Measurements from ENCODE around the gene USP21. TPM values are rescaled to one million over a fixed set of nuclear protein-coding genes. Genes with fewer than 3 reads are reported as not detected.

Gene USP21
- total and polyA plus RNA-seq, 3 experiments from 2014 or later, result 26.1 to 28.3 (median 27.4) TPM

DNA sequence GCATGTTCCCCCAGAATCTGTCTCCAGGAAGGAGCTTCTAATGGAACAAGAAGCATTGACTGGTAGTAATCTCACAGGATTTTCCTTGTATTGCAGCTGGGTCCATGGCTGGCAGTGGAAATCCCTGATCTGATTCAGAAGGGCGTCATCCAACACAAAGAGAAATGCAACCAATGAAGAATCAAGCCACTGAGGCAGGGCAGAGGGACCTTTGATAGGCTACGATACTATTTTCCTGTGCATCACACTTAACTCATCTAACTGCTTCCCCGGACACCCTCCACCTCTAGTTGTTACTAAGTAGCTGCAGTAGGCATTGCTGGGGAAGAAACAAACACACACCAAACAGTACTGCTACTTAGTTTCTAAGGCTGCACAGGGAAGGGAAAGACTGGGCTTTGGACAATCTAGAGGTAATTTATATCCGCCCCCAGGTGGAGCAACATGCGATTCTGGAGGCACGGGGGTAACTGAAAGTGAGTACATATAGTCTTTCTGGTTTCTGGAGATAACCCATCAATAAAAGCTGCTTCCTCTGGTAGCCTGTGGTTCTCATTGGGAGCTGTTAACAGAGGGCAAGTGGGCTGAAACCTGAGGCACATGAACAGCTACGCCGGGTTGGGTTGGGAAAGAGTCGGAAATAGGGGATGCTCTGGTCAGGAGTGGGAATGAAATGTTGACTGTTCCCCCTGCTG, 837 bp upstream of the USP21 start:
- H3K9me3 Mint-ChIP-seq, result no peaks in the 10 kb centered on the region
- peak overlapping the region; percentile 89 to 99 (median 96) for H3K27ac Mint-ChIP-seq
- H3K4me1 Mint-ChIP-seq, result peaks cover 48 to 82% (median 74%) of the 10 kb centered on the region in 3 donors
- CTCF ChIA-PET, result interaction anchor here (1.3 to 6.4 kb wide), 4 partner anchors 7 to 67 kb away, joined by 3 to 44 read pairs (median 10); partner anchors contain the start of genes NIT1, PFDN2, PPOX and TOMM40L
- peak overlapping the region; percentile 90 to 97 (median 95) for H3K4me3 Mint-ChIP-seq
- H3K9me3 ChIP-seq (ENCODE audit: low read length), result no peaks in the 10 kb centered on the region
- no peaks in the 10 kb centered on the region for H3K27me3 ChIP-seq (ENCODE audit: insufficient read depth, low read length, poor library complexity, severe bottlenecking)
- H3K27me3 Mint-ChIP-seq, result no peaks in the 10 kb centered on the region
- H3K27ac ChIP-seq (ENCODE audit: low read depth, low read length), result peak overlapping the region; percentile 75
- peaks cover 37% of the 10 kb centered on the region for H3K4me1 ChIP-seq (ENCODE audit: insufficient read depth, low read length)
- peak overlapping the region; percentile 79 for H3K4me3 ChIP-seq (ENCODE audit: low read length)
- DNase-seq, result no peak
- H3K36me3 ChIP-seq (ENCODE audit: insufficient read depth, low read length), result no peaks in the 10 kb centered on the region
- POLR2A ChIA-PET, result interaction anchor here (0.8 to 1.1 kb wide), 2 partner anchors 27 to 68 kb away, joined by 3 read pairs; partner anchors contain the start of gene TOMM40L
- H3K36me3 Mint-ChIP-seq, result peaks cover 0 to 69% (median 15%) of the 10 kb centered on the region in 3 donors

DNA sequence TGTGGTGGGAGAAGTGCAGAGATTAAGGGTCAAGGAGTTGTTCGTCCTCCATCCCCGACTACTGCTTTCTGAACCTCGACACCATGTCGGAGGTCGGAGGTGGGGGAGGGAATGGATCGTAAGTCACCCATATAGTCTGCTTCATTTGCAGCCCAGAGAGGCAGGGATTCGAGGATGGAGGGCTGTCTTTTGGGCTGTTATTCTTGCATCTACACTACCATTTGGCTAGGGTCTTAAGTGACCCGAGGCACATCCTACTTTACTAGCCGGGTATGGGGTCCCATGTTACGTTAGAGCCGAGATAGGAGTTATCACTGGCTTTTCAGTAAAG, 578 bp downstream of the USP21 start:
- H3K36me3 ChIP-seq (ENCODE audit: insufficient read depth, low read length), result peaks cover 10% of the 10 kb centered on the region
- POLR2A ChIA-PET, result no interaction called here
- CTCF ChIA-PET, result interaction anchor here (2.1 kb wide), 1 partner anchor 222 kb away, joined by 5 read pairs; no protein-coding TSS in a partner anchor
- peaks cover 40 to 77% (median 70%) of the 10 kb centered on the region in 3 donors for H3K4me1 Mint-ChIP-seq
- H3K27me3 ChIP-seq (ENCODE audit: insufficient read depth, low read length, poor library complexity, severe bottlenecking), result no peaks in the 10 kb centered on the region
- H3K4me1 ChIP-seq (ENCODE audit: insufficient read depth, low read length), result peaks cover 34% of the 10 kb centered on the region
- no peaks in the 10 kb centered on the region for H3K27me3 Mint-ChIP-seq
- peak overlapping the region; percentile 79 for H3K4me3 ChIP-seq (ENCODE audit: low read length)
- H3K4me3 Mint-ChIP-seq, result peak overlapping the region; percentile 90 to 97 (median 95)
- H3K36me3 Mint-ChIP-seq, result peaks cover 0 to 75% (median 21%) of the 10 kb centered on the region in 3 donors
- peak overlapping the region; percentile 55 to 99 (median 91) for H3K27ac Mint-ChIP-seq
- H3K9me3 ChIP-seq (ENCODE audit: low read length), result no peaks in the 10 kb centered on the region
- no peak for DNase-seq
- H3K27ac ChIP-seq (ENCODE audit: low read depth, low read length), result peak overlapping the region; percentile 75
- H3K9me3 Mint-ChIP-seq, result no peaks in the 10 kb centered on the region

DNA sequence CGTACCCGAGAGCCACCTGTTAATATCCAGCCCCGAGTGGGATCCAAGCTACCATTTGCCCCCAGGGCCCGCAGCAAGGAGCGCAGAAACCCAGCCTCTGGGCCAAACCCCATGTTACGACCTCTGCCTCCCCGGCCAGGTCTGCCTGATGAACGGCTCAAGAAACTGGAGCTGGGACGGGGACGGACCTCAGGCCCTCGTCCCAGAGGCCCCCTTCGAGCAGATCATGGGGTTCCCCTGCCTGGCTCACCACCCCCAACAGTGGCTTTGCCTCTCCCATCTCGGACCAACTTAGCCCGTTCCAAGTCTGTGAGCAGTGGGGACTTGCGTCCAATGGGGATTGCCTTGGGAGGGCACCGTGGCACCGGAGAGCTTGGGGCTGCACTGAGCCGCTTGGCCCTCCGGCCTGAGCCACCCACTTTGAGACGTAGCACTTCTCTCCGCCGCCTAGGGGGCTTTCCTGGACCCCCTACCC, 1.4 kb downstream of the USP21 start:
- Mint-ChIP-seq H3K27ac (peak overlapping the region in 7 of 8 donors; percentile 66 to 97 (median 89)), H3K4me1 (peaks cover 38 to 77% (median 70%) of the 10 kb centered on the region in 3 donors), H3K27me3 (no peaks in the 10 kb centered on the region), H3K4me3 (peak overlapping the region; percentile 90 to 97 (median 95)), H3K36me3 (peaks cover 0 to 79% (median 21%) of the 10 kb centered on the region in 3 donors), H3K9me3 (no peaks in the 10 kb centered on the region)
- H3K9me3 ChIP-seq (ENCODE audit: low read length), result no peaks in the 10 kb centered on the region
- no peak for DNase-seq
- peaks cover 10% of the 10 kb centered on the region for H3K36me3 ChIP-seq (ENCODE audit: insufficient read depth, low read length)
- peaks cover 38% of the 10 kb centered on the region for H3K4me1 ChIP-seq (ENCODE audit: insufficient read depth, low read length)
- no peaks in the 10 kb centered on the region for H3K27me3 ChIP-seq (ENCODE audit: insufficient read depth, low read length, poor library complexity, severe bottlenecking)
- CTCF ChIA-PET, result interaction anchor here (1.4 to 2.5 kb wide), 3 partner anchors 20 to 221 kb away, joined by 3 to 7 read pairs (median 5); no protein-coding TSS in a partner anchor
- POLR2A ChIA-PET, result interaction anchor here (1.2 kb wide), 1 partner anchor 22 kb away, joined by 6 read pairs; no protein-coding TSS in a partner anchor
- H3K27ac ChIP-seq (ENCODE audit: low read depth, low read length), result peak overlapping the region; percentile 40
- no peak overlapping the region for H3K4me3 ChIP-seq (ENCODE audit: low read length)

DNA sequence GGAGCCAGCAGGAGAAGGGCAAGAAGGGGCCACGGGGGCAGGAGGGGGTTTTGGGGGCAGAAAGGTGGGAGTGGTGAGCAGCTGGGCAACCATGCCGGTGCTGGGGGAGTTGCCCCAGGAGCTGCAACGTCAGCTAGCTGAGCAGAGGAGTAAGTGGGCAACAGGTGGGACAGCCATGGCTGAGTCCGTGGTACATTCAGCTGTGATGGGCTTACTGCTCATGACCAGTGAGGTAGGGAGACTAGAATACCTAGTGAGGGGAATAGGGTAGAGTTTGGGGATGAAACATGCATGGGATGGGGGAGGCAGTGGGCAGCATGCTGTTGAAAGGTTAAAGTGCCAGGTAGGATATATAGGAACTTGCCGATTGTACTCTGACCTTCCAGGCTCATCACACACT, 2.4 kb downstream of the USP21 start:
- H3K9me3 ChIP-seq (ENCODE audit: low read length), result no peaks in the 10 kb centered on the region
- Mint-ChIP-seq H3K36me3 (peaks cover 0 to 85% (median 21%) of the 10 kb centered on the region in 3 donors), H3K27me3 (no peaks in the 10 kb centered on the region), H3K4me1 (peaks cover 44 to 83% (median 78%) of the 10 kb centered on the region in 3 donors), H3K27ac (peak overlapping the region in 6 of 8 donors; percentile 9 to 96 (median 69)), H3K4me3 (peak overlapping the region; percentile 20 to 89 (median 43)), H3K9me3 (no peaks in the 10 kb centered on the region)
- H3K27ac ChIP-seq (ENCODE audit: low read depth, low read length), result peak overlapping the region; percentile 40
- ChIA-PET POLR2A (interaction anchor here (1.2 kb wide), 1 partner anchor 21 kb away, joined by 6 read pairs; no protein-coding TSS in a partner anchor), CTCF (interaction anchor here (1.0 to 2.5 kb wide), 5 partner anchors 19 to 220 kb away, joined by 3 to 7 read pairs (median 3); no protein-coding TSS in a partner anchor)
- H3K27me3 ChIP-seq (ENCODE audit: insufficient read depth, low read length, poor library complexity, severe bottlenecking), result no peaks in the 10 kb centered on the region
- H3K36me3 ChIP-seq (ENCODE audit: insufficient read depth, low read length), result peaks cover 10% of the 10 kb centered on the region
- no peak overlapping the region for H3K4me3 ChIP-seq (ENCODE audit: low read length)
- H3K4me1 ChIP-seq (ENCODE audit: insufficient read depth, low read length), result peaks cover 38% of the 10 kb centered on the region
- DNase-seq, result no peak

DNA sequence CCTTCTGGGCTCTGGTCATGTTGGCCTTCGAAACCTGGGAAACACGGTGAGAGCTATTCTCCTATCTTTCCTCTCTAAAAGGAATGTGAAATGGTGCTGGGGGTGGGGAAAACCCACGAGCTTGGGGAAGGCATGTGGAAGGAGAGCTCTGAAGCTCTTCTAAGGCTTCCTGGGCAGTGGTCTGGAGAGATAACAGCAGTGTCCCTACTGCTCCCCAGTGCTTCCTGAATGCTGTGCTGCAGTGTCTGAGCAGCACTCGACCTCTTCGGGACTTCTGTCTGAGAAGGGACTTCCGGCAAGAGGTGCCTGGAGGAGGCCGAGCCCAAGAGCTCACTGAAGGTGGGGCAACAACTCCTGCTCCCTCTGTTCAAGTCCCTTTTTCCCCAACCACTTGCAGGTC, 2.8 kb downstream of the USP21 start:
- H3K4me1 Mint-ChIP-seq, result peaks cover 47 to 85% (median 82%) of the 10 kb centered on the region in 3 donors
- H3K9me3 Mint-ChIP-seq, result no peaks in the 10 kb centered on the region
- CTCF ChIA-PET, result interaction anchor here (0.6 to 2.5 kb wide), 6 partner anchors 19 to 220 kb away, joined by 3 to 7 read pairs (median 3); partner anchors contain the start of gene DEDD
- Histone ChIP-seq H3K4me3 (ENCODE audit: low read length) (no peak overlapping the region), H3K9me3 (ENCODE audit: low read length) (no peaks in the 10 kb centered on the region), H3K4me1 (ENCODE audit: insufficient read depth, low read length) (peaks cover 42% of the 10 kb centered on the region), H3K27ac (ENCODE audit: low read depth, low read length) (peak overlapping the region; percentile 19), H3K27me3 (ENCODE audit: insufficient read depth, low read length, poor library complexity, severe bottlenecking) (no peaks in the 10 kb centered on the region), H3K36me3 (ENCODE audit: insufficient read depth, low read length) (peaks cover 10% of the 10 kb centered on the region)
- peak overlapping the region in 7 of 8 donors; percentile 9 to 99 (median 62) for H3K27ac Mint-ChIP-seq
- H3K4me3 Mint-ChIP-seq, result peak overlapping the region; percentile 20 to 82 (median 50)
- H3K36me3 Mint-ChIP-seq, result peaks cover 0 to 84% (median 21%) of the 10 kb centered on the region in 3 donors
- no peak for DNase-seq
- no peaks in the 10 kb centered on the region for H3K27me3 Mint-ChIP-seq
- POLR2A ChIA-PET, result interaction anchor here (1.2 kb wide), 1 partner anchor 20 kb away, joined by 6 read pairs; no protein-coding TSS in a partner anchor

DNA sequence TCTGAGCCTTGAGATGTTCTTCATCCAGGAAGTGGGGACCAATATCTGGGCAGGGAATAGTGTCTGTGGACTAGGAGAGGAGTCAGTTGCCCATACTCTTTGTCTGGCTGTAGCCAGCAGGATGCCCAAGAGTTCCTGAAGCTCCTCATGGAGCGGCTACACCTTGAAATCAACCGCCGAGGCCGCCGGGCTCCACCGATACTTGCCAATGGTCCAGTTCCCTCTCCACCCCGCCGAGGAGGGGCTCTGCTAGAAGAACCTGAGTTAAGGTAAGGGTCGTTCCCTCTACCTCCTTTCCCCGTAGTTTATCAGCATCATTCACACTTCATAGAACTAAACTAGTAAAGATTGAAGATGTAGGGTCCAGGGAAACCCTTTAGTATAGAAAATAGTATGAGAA, 3.5 kb downstream of the USP21 start:
- ChIA-PET POLR2A (no interaction called here), CTCF (interaction anchor here (1.3 to 2.5 kb wide), 2 partner anchors 18 to 31 kb away, joined by 3 to 7 read pairs; no protein-coding TSS in a partner anchor)
- Histone ChIP-seq H3K36me3 (ENCODE audit: insufficient read depth, low read length) (peaks cover 10% of the 10 kb centered on the region), H3K27me3 (ENCODE audit: insufficient read depth, low read length, poor library complexity, severe bottlenecking) (no peaks in the 10 kb centered on the region), H3K4me3 (ENCODE audit: low read length) (no peak overlapping the region), H3K9me3 (ENCODE audit: low read length) (no peaks in the 10 kb centered on the region), H3K27ac (ENCODE audit: low read depth, low read length) (peak overlapping the region; percentile 19), H3K4me1 (ENCODE audit: insufficient read depth, low read length) (peaks cover 47% of the 10 kb centered on the region)
- Mint-ChIP-seq H3K9me3 (no peaks in the 10 kb centered on the region), H3K27me3 (no peaks in the 10 kb centered on the region), H3K36me3 (peaks cover 0 to 77% (median 18%) of the 10 kb centered on the region in 3 donors), H3K4me1 (peaks cover 51 to 88% (median 87%) of the 10 kb centered on the region in 3 donors), H3K27ac (peak overlapping the region in 7 of 8 donors; percentile 20 to 99 (median 87)), H3K4me3 (peak overlapping the region in 4 of 7 donors; percentile 20 to 82 (median 53))
- no peak for DNase-seq

DNA sequence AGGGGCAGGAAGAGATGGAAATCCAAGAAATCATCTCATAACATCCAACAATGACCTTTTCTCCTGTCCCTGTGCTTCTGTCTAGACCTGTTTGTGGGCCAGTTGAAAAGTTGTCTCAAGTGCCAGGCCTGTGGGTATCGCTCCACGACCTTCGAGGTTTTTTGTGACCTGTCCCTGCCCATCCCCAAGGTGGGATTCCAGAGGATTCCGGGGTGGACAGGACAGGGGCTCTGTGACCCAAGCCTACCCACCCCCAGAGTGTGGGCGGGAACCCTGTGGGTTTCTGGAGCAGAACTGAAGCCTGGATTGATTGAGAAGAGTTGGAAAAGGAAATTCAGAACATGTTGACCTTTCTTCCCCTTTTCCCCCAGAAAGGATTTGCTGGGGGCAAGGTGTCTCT, 4.5 kb downstream of the USP21 start:
- DNase-seq, result no peak
- H3K27me3 ChIP-seq (ENCODE audit: insufficient read depth, low read length, poor library complexity, severe bottlenecking), result no peaks in the 10 kb centered on the region
- Mint-ChIP-seq H3K4me1 (peaks cover 54 to 87% (median 85%) of the 10 kb centered on the region in 3 donors), H3K36me3 (peaks cover 0 to 72% (median 16%) of the 10 kb centered on the region in 3 donors), H3K27me3 (no peaks in the 10 kb centered on the region), H3K4me3 (peak overlapping the region in 3 of 7 donors; percentile 3 to 94 (median 53)), H3K9me3 (no peaks in the 10 kb centered on the region), H3K27ac (peak overlapping the region in 7 of 8 donors; percentile 75 to 100 (median 98))
- peaks cover 10% of the 10 kb centered on the region for H3K36me3 ChIP-seq (ENCODE audit: insufficient read depth, low read length)
- ChIA-PET CTCF (interaction anchor here (3.6 to 4.9 kb wide), 2 partner anchors 9 to 27 kb away, joined by 42 to 44 read pairs; partner anchors contain the start of gene UFC1), POLR2A (no interaction called here)
- peaks cover 44% of the 10 kb centered on the region for H3K4me1 ChIP-seq (ENCODE audit: insufficient read depth, low read length)
- no peaks in the 10 kb centered on the region for H3K9me3 ChIP-seq (ENCODE audit: low read length)
- no peak overlapping the region for H3K4me3 ChIP-seq (ENCODE audit: low read length)
- H3K27ac ChIP-seq (ENCODE audit: low read depth, low read length), result no peak overlapping the region
